GM18511 (cell line): ENCODE measurements around the gene PLXNC1.
A peak's percentile ranks its signal among the peaks of the same experiment; 100 is the strongest.

Experiments used
- ATAC-seq: cut with Tn5 transposase; IDR thresholded peaks from one replicate; pipeline ENCODE4 v1.9.1; 2021; ENCODE audit warnings: mild to moderate bottlenecking, moderate library complexity; ENCODE audit not compliant: unreplicated experiment

The PLXNC1 gene

DNA sequence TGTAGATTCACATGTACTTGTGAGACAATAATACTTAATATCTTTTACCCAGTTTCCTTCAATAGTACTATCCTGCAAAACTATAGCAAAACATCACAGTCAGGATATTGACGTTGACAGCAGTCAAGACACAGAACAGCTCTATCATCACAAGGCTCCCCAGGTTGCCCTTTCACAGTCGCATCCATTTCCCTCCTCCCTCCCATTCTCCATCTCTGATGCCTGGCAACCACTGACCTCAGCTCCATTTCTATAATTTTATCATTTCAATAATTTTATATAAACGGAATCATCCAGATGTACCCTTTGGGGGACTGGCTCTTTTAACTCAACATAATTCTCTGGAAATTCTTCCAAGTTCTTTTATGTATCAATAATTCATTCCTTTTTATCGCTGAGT is 81.5 kb downstream of the PLXNC1 start:
- no peak for ATAC-seq

DNA sequence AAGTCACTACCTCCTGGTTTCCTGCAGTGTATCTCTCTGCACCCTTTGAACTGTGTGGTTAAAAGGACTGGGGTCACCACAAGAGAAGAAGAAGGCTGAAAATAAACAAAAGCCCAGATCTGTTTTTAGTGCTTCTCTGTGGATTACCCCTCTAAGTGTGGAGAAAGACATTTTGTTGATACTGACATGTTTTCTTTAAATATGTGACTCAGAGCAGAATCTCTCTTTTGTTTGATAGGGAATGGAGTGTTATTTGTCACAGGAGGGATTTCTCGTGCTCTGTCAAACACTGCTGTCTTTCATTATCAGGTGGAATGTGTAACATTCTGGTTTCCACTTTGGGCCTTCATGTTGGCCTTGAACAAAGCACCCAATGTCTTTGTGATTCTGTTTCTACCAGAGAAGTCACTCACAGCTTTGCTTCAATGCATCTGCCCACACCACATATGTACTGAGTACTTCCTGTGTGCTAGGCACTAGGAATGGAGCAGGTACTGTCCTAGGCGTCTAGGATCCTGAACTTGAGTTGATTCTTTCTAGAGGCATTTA is 82.1 kb downstream of the PLXNC1 start:
- peak; percentile 64 for ATAC-seq

DNA sequence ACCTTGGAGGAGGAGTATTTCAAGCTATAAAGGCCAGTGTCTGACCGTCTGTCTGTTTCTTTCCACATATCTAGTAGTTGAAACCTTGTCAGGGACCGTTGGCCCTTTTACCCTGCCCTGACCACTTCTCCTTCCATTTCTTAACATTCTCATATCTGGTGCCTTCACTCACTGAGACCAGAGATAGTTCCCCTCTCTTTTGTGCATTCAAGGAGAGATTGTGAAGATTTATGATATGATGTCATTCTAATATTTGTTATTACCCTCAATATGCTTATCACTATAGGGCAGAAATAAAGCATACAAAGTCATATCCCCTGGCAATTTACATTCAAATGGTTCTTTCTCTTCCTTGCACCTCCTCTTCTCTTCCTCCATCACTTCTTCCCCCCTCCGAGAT is 83.3 kb downstream of the PLXNC1 start:
- ATAC-seq: no peak

DNA sequence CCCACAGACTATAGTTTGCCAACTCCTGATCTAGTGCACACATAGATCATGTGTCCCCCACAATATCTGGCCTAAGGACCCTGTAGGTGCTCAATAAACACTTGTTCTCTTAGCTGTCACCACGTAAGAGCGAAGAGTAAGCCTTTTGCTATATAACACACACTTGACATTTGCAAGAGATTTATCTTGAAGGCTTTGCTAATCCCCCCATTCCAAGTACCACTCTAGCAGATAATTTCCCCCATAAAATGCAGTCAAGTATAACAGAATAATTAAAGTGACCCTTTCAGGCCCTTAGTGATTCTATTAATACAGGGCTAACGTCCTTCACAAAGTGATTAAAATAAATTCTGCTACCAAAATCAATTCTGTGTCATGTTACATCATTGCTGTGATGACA is 87.5 kb downstream of the PLXNC1 start:
- ATAC-seq: no peak

DNA sequence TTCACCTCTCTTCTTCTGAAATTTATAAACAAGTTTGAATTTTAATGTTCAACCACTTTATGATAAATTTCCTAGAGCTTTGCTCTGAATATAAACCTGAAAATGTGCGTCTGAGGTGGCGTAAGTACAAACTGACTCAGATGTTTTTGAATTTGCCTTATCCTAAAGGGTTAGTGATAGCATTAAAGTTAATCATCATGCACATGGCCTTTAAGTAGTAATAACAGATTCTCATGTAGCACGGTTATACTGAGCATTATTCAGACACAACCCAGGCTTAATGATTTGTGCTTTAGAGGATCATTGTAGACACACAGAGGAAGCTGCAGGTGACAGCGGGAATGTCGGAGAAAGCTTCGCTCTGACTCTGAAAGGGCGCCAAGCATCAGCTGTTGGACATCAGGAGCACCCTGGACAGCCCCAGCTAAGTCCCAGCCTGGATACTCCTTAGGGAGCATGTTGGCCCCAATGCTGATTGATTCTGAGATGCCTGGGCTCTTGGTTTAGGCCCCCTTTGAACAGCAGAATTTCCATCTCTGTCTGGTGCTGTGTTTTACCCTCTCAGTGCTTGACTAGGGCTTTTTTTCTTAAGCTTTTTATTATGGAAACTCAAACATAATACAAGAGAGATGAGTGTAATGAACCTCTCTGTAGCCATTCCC is 91.1 kb downstream of the PLXNC1 start:
- peak; percentile 2 for ATAC-seq

DNA sequence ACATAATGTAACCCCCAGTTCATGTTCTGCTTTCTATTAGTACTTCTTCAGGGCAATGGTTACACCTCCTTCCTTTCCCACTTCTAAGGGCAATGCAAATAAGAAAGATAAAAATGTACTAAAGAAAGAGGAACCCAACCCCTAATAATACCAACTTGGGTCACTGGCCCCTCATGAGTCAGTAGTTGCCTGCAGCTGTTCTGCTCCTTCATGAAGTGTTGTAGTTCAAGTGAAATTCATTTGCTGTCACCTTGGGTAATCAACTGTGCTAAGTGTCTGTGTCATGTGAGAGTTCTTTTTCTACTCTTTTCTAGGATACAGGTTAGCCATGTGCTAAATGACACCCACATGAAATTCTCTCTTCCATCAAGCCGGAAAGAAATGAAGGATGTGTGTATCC is 91.8 kb downstream of the PLXNC1 start:
- peak; percentile 90 for ATAC-seq

DNA sequence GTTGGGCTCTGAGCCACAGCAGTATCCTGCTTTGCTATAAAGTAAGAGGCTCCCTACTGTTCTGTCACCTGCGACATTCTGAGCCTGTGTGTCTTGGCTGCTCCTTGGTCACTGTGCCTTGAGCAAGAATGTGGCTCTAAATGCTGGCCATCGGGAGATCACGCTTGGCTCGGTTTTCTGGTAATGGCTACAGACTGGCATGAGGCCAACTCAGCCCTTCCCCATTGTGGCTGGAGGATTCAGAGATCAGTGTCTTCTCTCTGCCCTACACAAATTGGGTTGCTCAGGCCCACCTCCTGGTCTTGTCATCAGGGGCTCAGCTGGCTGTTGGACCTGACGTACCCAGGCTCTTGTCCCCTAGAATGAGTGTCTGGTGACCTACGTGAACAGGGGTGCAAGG is 94.5 kb downstream of the PLXNC1 start:
- no peak for ATAC-seq

DNA sequence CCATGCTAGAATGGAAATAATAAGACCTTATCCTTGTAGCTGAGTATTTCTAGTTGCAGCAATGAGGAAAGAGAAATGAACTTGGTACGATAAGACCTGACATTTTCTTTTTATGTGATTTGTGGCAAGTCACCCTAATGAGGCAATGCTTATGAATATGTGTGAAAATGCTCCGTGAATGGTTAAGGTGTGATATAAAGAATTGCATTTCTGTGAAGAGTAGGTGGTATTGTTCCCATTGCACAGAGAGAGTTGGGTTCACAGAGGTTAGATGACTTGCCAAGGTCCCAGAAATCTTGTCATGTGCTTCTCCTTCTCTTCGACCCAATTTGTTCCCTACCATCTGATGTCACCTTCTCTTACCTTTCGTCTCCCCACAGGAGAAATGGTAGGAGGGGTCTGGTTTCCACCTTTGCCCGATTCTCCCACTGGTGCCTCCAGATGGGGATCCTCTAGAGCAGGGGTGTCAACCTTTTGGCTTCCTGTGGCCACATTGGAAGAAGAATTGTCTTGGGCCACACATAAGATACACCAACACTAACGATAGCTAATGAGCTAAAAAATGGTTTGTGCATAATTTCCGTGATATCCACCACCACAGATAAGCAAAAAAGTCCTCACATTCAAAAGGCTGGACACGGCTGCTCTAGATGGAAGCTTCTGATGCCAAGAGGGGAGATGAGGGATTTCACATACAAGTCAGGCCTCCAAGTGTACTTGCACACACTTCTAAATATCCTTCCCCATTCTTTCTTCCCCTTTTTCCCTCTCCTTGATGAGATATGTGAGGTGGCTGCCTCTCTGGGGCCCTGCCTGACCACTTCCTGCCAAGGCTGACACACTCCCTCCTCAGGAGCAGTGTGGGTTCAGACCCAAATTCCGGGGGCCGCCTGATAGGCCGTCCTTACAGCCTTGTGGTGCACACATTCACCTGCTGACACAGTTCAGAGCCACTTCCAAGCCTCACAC is 96.1 kb downstream of the PLXNC1 start:
- ATAC-seq: peak; percentile 76

DNA sequence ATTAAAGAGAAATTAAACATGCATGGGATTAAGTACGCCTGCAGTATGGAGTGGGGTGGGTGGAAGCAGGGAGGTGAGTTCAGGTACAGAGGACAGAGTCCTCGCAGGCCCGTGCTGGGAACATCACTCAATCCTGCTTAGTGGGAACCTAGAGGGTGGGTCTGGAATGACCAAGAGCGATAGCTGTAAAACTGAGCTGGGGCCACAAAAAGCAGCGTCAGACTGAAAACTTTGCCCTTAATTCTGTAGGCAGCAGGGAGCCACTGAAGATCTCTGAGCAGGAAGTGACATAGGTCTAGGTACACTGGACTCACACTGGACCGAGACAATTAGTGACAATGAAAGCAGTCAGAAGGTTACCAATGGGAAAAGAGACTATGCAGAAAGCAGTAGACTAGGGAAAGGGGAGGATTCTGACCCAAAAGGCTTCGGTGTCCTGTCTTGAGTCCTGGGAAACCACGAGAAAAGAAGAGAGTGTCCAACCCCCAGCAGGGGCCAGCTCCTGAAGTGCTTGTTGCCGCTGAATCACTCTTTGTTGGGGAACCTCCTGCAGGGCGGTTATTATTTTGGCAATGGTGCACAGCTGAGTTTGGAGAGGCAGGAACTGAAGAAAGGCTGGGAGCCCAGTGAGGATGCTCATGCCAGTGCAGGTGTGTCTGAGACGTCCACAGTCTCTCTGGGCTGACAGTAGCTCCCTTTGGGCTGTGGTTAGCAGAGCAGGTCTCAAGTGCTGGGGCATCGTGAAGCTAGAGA is 97.4 kb downstream of the PLXNC1 start:
- no peak for ATAC-seq

DNA sequence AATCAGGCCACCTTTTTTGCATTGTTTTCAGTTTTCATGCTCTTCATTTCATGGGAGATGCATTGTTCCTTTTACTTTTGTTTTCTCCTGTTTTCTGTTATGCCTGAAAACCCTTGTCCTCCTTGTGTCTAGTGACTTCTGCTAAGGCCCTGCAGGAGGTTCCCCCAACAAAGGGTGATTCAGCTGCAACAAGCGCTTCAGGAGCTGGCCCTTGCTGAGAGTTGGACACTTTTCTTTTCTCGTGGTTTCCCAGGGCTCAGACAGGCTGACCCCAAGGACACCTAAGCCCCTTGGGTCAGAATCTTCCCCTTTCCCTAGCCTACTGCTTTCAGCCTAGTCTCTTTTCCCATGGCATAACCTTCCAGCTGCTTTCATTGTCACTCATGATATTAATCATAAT is 98.9 kb downstream of the PLXNC1 start:
- no peak for ATAC-seq

DNA sequence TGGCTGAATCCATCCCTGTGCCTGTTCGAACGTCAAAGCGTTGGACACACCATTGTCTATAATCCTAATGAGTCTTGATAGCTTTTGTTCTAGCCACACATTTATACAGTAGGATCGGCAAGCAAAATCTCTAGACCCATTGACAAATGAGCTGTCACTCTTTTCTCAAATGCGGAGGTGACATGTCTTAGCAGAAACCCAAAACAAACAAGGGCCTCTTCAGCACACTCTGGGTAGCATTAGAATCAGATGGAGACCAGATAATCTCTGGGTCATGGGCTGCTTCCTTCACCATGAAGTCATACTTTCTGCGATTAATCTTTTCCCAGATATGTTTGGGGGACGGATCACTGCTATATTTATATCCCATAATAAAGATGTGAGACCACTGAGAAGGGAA is 100.2 kb downstream of the PLXNC1 start:
- ATAC-seq: no peak

DNA sequence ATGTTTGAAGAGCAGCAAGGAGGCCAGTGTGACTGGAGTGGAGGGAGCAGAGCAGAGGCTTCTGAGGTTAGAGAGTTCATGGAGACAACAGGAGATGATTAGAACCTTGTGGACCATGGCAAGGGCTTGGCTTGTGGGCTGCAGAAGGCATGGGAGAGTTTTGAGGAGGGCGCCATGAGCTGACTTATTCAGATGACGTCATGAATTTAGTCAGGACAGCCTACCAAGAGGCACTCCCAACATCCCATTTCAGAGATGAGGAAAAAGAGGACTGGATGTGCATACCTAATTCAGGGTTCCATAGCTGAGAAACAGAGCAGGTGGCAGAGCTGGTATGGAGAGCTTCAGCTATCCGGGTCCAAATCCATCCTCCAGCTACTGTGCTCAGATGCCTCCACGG is 101.8 kb downstream of the PLXNC1 start:
- no peak for ATAC-seq

DNA sequence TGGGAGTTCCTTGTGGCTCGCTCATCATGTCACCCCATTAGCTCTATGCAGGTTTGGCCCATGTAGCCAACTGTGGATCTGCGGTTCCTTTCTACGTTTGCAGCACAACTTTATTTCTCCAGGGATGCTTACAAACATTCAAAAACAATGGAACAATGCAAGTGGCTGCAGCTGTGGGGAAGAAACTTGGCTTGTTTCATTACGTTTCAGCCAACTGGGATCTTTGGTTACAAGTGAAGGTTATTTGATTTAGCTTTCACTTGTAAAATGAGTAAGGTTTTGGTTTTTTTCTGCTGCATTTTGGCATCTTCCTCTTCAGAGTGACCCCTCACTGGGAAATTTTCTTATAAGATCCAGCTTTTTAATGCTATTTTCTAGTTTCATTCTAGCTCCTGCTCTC is 105.9 kb downstream of the PLXNC1 start:
- ATAC-seq: no peak

DNA sequence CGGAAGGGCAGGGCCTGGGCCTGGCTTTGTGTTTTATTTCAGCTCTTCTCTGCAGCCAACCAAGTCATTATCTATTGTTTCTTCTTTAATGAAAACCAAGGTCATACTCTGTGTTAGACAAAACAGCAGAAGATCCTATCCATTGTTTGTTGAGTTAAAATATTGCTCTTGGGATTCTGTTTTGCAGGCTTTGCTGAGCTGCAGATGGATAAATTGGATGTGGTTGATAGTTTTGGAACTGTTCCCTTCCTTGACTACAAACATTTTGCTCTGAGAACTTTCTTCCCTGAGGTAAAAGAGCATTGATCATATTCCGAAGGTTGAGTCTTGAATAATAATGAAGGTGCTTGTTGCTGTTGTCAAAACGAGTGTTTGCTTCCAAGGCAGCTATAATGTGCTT is 106.6 kb downstream of the PLXNC1 start:
- no peak for ATAC-seq

DNA sequence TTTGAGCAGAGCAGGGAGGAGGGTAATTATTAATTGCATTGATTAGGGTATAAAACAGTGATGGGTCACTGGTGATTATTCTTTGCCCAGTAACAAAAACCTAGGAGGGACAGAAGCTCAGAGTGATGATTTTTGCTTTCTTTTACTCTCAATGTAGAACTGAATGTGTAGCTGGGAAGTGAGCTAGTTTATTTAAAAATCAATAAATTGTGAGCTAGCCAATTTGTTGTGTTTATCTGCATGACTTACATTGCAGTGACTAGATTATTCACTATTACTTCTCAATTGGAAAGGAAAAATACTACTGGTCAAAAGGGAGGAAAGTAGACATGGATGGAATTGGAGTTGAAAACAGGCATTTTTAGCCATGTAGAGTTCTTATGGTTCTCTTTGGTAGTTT is 107.1 kb downstream of the PLXNC1 start:
- no peak for ATAC-seq

DNA sequence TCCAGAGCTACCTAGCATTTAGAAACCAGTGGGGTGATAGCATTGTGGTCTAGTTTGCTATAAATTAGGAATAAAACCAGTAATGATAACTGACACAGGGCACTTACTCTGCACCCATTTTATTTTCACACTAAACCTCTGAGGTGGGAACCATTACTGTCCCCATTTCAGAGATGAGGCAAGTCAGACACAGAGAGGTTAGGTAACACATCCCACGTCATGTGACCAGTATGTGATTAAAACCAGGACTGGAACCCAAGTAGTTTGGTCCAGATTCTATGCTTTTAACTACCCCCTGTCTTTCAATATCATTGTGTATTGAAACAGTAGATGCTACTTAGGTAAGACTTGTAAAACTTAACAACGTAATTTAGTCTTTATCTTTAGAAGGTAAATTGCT is 110.2 kb downstream of the PLXNC1 start:
- no peak for ATAC-seq

DNA sequence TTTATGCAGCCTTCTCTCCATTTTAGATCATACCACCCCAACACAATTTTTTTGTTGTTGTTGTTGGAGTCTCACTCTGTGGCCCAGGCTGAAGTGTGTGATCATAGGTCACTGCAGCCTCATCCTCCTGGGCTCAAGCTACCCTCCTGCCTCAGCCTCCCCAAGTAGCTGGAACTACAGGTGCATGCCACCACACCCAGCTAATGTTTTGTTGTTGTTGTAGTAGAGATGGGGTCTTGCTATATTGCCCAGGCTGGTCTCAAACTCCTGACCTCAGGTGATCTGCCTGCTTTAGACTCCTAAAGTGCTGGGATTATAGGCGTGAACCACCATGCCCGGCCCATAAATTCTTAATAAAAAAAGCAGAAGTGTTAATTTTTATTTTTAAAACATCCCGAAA is 111.6 kb downstream of the PLXNC1 start:
- ATAC-seq: no peak

DNA sequence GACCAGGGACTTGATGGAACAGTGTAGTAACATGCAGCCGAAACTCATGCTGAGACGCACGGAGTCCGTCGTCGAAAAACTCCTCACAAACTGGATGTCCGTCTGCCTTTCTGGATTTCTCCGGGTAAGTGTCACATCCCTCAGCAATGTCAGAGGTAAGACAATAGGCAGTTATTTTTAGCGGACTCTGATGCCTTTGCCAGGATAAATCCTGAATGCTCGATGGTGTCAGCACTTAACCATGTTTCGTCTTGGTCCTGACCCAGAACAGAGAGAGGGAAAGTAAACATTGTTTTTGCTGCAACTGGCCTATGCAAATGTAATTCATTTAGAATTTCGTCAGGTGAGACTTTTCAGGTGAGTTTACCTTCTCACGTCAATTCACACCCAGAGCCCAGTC is 112.3 kb downstream of the PLXNC1 start:
- ATAC-seq: no peak

DNA sequence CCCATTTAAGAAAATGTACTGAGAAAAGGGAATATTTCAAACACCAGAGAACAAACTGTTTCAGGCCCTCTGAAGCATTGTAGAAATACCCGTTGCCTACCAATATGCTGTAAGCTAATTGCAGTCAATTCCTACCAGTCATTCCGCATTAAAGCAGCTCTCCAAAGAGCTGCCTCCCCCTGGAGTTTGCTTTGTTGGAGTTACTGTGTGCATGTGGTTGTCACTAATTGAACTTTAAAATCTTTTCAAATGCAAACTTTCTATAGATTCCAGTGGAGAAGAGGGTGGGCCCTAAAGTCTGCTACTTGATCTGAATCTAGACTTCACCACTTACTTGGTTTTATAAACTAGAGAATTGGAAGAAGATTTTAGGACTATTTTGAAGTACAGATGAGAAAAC is 112.7 kb downstream of the PLXNC1 start:
- ATAC-seq: no peak

DNA sequence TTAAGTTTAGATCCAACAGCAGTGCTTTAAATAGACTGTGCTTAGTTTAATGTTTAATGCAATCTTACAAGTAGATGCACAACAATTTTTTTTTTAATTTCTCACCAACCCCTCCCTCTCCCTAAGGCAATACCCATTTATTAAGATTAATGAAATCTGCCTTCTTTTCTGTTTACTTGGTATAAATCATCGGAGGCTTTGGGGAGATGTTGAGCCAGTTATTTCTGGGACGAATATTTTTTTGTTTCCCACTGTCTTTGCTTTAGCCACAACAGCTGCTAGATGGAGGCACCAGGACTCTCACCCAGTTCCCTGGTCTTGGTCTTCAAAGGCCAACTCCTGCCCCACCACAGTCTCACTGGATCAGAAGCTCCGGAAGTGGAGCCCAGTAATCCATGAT is 113.4 kb downstream of the PLXNC1 start:
- no peak for ATAC-seq

DNA sequence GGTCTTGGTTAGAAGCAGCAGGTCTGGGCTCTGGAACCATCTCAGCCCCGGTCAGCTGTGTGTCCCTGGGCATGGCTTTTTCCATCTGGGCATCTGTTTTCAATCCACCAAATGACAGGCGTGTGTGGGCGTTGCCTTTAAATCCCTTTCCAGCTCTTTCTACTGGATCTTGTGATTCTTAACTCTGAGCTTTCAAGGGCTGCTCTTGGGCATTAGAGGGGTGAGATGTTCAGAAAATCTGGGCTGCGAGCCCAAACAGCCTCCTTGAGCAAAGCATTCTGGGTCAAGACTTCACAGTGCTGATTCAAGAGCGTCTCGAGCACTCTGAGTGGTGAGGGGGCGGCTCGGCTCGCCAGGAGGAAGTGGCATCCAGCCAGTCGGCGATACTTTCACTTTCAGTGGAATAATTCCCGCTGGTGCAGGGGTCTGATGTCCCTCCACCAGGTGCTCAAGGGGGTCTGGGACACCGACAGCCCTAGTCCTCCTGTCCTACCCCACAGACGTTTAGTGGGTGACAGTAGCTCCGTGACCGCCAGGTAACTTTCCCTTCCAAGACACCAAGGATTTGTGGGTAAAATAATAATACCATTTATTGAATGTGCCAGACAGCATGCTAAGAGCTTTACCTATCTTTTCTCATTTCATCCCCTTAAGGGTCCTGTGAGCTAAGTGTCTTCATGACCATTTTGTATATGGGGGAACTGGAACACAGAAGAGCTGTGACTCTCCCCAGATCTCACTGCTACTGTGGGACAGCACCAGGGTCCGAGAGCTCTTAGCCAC is 114.0 kb downstream of the PLXNC1 start:
- ATAC-seq: peak; percentile 62
